HG03108 (cell line): ENCODE data around the gene LETM1.

ENCODE experiments used
- ATAC-seq: cut with Tn5 transposase; IDR thresholded peaks from one replicate; pipeline ENCODE4 v1.9.1; 2021; ENCODE audit warnings: moderate library complexity; ENCODE audit not compliant: unreplicated experiment

LETM1 gene

GRCh38 chr4:1783015-1783414, 72.9 kb downstream of the LETM1 start:
- no peak for ATAC-seq

DNA sequence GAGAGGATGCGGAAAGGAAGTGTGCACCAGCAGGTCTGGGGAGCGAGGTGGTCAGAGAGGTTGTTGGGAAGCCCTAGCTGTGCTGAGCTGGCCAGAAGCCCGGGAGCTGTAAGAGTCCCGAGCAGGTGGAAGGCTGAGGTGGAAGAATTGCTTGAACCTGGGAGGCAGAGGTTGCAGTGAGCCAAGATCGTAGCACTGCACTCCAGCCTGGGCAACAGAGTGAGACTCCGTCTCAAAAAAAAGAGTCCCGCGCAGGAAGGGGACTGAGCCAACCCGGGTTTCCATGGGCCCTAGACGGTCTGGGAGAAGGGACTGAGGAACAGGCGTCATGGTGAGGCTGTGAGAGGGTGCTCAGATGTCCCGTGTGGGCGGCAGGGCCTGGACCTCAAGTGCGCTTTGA, 75.5 kb downstream of the LETM1 start:
- no peak for ATAC-seq

DNA sequence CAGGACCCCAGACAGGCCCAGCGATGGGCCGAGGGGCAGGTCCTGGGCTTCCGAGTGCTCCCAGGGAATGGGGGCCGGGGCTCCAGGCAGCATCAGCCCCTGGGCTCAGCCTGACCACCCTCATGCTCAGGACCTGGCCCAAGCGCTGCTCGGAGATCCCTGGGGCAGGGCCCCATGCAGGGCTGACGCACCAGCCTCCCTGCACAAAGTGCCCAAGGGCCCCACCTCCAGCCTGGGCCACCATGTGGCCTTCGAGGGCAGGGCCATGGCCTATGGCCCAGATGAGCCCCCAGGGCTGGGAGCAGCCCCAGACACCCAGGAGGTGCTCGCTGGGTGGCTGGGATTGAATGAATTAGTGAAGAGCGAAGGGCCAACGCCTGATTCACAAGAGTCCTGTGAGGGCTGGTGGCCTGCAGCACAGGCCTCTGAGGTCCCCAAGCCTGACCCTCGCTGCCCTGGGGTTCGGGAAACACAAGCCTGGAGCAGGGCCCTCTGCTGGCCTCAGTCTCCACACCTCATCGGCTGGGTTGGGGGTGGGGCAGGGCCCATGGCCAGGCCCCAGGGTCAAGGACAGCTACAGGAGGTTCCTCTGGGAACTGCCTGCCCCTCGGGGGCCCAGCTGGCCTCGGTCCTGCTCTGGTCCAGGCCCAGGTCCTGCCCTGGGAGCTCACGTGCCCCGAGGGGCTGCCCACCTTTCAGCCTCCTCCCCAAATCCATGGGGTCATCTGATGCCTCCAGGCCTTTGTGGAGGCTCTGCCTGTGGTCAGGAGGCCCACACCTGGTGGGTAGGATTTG, 76.2 kb downstream of the LETM1 start:
- no peak for ATAC-seq

GRCh38 chr4:1778642-1779392, 77.1 kb downstream of the LETM1 start:
- ATAC-seq: no peak

GRCh38 chr4:1777822-1778641, 77.9 kb downstream of the LETM1 start:
- no peak for ATAC-seq

DNA sequence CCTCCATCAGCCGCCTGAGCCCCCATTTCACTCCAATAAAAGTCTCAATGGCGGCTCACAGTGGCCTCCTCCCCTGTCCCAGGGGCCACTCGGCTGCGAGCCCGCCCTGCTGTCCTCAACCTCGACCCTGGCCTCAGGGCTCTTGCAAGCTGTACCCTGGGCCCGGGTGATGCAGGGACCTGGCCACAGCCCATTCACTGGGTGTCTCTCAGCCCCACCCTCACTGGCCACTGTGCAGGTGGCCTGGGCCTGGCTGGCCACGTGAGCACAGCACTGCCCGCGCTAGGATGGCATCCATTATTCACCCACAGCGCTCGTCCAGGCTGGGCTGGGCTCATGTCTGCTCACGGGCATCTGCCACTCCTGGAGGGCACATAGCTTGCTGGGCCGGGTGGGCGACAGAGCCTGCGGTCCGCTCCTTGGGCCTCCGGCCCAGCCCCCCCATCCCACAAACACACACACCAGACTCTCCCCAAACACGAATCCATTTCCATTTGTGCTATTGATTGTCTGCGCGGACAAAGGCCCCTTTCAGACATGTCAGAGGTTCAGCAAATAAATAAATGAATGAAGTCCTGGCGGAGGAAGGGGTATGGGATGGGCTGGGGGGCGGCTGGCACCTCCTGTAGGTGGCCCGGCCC, 79.3 kb downstream of the LETM1 start:
- ATAC-seq: no peak

DNA sequence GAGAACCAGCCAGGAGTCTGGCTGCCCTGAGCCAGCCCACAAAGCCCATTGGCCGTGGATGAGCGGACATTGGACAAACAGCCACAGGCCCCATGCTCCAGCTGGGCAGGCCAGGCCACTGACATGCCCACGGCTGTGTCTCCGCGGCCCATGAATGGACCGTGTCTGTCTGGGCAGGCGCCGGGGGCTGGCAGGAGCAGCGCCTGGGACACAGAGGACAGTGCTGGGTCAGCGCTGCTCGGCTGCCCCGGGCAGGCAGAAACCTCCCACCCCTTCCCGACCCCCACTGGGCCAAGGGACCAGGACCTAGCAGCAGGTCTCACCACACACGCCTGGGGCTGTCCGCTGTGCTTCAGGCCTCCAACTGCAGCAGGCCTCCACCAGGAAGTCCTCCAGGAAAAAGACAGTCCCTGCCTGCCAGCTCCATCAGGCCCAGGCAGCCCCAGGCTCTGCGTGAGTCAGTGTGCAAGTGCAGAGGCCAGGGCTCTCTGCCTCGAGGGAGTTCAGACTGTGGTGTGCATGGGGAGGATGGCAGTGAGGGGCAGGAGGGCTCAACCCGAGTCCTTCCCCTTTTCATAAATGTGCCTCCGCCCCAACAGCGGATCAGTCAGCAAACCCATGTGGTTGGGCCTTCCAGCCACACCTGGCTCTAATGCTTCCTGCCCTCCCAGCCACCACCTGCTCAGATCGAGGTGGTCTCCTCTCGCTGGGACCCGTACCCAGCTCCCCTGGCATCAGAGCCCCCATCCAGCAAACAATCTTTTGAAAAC, 80.0 kb downstream of the LETM1 start:
- no peak for ATAC-seq

DNA sequence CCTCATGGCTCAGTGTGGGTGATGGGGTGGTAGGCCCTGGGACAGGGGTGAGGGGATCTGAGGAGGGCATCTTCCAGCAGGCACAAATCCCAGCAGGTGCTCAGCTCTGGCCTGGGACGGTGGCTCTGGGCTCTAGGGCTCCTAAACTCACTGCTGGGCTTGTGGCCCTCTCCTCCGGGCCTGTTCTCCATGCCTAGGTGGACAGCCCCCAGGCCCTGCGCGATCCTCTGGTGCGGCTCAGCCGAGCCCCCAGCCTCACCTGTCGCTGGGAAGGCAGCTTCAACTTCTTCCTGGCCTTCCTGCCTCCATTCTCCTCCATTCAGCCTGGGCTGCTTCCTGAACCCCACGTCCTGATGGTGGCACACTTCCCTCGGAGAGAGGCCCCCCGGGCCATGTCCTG, 82.2 kb downstream of the LETM1 start:
- ATAC-seq: no peak

- ATAC-seq: no peak
Observed at GRCh38 chr4:1772853-1773538, 83.0 kb downstream of the LETM1 start.

DNA sequence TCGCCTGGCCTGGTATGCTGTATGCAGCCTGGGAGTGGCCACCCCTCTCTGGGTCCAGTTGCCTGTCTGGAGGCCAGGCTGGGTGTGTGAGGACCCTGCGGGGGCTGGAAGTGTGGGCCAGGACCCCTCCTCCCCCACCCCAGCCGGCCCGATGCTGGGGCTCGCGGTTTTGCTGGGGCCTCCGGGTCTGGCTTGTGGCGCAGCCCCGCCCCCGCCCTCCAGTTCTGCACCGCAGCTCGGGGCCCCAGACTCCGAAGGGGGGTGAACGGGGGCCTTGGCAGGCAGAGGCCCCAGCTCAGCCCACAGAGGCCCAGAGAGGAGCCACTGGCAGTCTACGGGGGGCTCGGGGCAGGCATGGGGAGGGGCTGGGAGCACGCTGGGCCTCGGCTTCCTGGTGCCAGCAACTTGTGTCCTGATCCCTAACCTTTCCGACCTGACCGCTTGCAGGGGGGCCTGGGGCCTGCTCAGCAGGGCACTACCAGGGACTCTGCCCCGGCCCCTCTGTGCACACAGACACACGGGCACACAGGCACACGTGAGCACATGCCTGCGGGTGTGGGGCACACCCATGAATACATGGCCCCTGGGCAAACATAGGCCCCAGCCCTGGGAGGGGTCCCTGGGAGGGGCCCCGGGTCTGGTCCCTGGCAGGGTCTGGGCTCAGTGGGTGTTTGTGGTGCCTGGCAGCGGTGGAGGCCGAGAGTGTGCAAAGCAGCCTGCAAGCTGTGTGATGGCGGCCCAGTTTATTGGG, 84.2 kb downstream of the LETM1 start:
- no peak for ATAC-seq

GRCh38 chr4:1770791-1771231, 85.1 kb downstream of the LETM1 start:
- ATAC-seq: no peak

GRCh38 chr4:1770245-1770644, 85.7 kb downstream of the LETM1 start:
- ATAC-seq: no peak

DNA sequence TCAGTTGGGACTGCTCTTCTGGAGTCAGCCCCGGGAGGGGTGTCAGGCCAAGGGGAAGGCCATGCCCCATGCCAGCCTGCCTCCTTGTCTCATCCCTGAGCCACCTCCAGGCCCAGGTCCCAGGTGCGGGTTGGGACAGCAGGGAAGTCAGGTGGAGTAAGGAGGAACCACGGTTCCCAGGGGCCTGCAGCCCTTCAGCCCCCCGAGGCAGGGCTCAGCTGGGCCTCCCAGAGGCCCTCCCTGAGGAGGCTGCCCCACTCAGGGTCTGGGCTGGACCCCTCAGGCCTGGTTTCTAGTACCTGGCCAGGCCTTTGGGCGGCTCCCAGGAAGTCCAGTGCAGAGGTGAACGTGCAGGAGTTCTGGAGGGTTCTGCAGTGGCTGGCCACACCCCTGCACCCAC, 86.3 kb downstream of the LETM1 start:
- no peak for ATAC-seq

DNA sequence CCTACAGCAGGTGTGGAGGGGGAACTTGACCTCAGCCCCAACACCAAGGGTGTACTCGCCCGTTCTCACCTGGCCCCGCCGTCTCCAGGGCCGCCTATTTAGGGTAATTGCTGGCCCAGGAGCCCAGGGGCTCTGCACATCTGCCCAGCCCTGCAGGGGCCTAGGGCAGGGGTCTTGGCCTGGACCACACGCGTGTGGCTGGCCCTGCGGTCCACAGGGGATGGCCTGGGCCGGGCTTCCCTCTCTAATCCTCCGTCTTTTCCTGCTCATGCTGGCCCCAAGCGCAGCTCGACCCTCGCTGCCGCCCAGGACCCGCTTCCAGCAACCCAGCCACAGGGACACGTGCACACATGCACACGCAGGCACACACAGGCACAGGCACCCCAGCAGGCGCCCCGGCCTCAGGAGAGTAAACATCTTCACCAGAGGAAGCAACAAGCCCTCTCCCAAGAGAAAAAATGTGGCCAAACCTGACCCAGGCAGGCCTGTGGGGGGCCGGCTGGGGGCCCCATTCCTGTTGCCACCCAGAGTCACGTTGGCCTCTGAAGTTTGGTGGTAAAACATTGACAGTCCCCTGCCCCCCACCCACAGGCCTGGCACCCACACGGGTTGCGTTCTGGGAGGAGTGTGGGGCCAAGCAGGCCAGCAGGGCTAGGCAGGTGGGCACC, 87.5 kb downstream of the LETM1 start:
- ATAC-seq: no peak

- ATAC-seq: no peak
Observed at GRCh38 chr4:1767770-1768366, 88.1 kb downstream of the LETM1 start.

GRCh38 chr4:1767061-1767769, 88.7 kb downstream of the LETM1 start:
- ATAC-seq: no peak
